Measurements from ENCODE around the gene L1CAM.

L1CAM gene

GRCh38 chrX:153931748-153932147 lies 45.8 kb upstream of the L1CAM start:
- no peak for DNase-seq (ENCODE audit: low read depth)
- no peak for TF ChIP-seq CTCF (conservative IDR thresholded peaks at IDR 0.05; ENCODE audit: low read depth, low read length)
- H3K4me3 ChIP-seq (ENCODE audit: low read depth, low read length) = no peak overlapping the region

GRCh38 chrX:153931151-153931550 lies 45.2 kb upstream of the L1CAM start:
- DNase-seq (ENCODE audit: low read depth) = no peak
- no peak for TF ChIP-seq CTCF (conservative IDR thresholded peaks at IDR 0.05; ENCODE audit: low read depth, low read length)
- H3K4me3 ChIP-seq (ENCODE audit: low read depth, low read length) = no peak overlapping the region

- TF ChIP-seq CTCF (conservative IDR thresholded peaks at IDR 0.05; ENCODE audit: low read depth, low read length) = no peak
- H3K4me3 ChIP-seq (ENCODE audit: low read depth, low read length) = no peak overlapping the region
- DNase-seq (ENCODE audit: low read depth) = no peak
Measured at GRCh38 chrX:153930011-153930910, 44.3 kb upstream of the L1CAM start.

- no peak for TF ChIP-seq CTCF (conservative IDR thresholded peaks at IDR 0.05; ENCODE audit: low read depth, low read length)
- no peak overlapping the region for H3K4me3 ChIP-seq (ENCODE audit: low read depth, low read length)
- DNase-seq (ENCODE audit: low read depth) = no peak
Measured at GRCh38 chrX:153929576-153929975, 43.6 kb upstream of the L1CAM start.

GRCh38 chrX:153928846-153929245 lies 42.9 kb upstream of the L1CAM start:
- no peak overlapping the region for H3K4me3 ChIP-seq (ENCODE audit: low read depth, low read length)
- no peak for TF ChIP-seq CTCF (conservative IDR thresholded peaks at IDR 0.05; ENCODE audit: low read depth, low read length)
- no peak for DNase-seq (ENCODE audit: low read depth)

GRCh38 chrX:153927922-153928760 lies 42.2 kb upstream of the L1CAM start:
- peak; percentile 13 for TF ChIP-seq CTCF (conservative IDR thresholded peaks at IDR 0.05; ENCODE audit: low read depth, low read length)
- peak overlapping the region; percentile 67 for H3K4me3 ChIP-seq (ENCODE audit: low read depth, low read length)
- peak; percentile 99 for DNase-seq (ENCODE audit: low read depth)
